ENCODE data around the gene SERPINB6.

- TF ChIP-seq, protein P1, sequence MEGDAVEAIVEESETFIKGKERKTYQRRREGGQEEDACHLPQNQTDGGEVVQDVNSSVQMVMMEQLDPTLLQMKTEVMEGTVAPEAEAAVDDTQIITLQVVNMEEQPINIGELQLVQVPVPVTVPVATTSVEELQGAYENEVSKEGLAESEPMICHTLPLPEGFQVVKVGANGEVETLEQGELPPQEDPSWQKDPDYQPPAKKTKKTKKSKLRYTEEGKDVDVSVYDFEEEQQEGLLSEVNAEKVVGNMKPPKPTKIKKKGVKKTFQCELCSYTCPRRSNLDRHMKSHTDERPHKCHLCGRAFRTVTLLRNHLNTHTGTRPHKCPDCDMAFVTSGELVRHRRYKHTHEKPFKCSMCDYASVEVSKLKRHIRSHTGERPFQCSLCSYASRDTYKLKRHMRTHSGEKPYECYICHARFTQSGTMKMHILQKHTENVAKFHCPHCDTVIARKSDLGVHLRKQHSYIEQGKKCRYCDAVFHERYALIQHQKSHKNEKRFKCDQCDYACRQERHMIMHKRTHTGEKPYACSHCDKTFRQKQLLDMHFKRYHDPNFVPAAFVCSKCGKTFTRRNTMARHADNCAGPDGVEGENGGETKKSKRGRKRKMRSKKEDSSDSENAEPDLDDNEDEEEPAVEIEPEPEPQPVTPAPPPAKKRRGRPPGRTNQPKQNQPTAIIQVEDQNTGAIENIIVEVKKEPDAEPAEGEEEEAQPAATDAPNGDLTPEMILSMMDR (IDR thresholded peaks at IDR 0.05), result no peak
- TF ChIP-seq POLR2A (IDR thresholded peaks at IDR 0.05), result no peak
Observed at GRCh38 chr6:2982426-2983117, 11.2 kb upstream of the SERPINB6 start.

Measured in uterus (tissue), 2 donors.